Measurements from ENCODE around the gene PLEKHF1. TPM values are rescaled to one million over a fixed set of nuclear protein-coding genes. Genes with fewer than 3 reads are reported as not detected.

Gene PLEKHF1
- total RNA-seq, result 10 to 100 TPM; 19.4 to 34.6 (median 22.6) TPM
- 10 to 100 TPM in 1 of 3 donors, 1 to 10 TPM in 2; 1.2 to 13.0 (median 6.0) TPM for polyA plus RNA-seq

DNA sequence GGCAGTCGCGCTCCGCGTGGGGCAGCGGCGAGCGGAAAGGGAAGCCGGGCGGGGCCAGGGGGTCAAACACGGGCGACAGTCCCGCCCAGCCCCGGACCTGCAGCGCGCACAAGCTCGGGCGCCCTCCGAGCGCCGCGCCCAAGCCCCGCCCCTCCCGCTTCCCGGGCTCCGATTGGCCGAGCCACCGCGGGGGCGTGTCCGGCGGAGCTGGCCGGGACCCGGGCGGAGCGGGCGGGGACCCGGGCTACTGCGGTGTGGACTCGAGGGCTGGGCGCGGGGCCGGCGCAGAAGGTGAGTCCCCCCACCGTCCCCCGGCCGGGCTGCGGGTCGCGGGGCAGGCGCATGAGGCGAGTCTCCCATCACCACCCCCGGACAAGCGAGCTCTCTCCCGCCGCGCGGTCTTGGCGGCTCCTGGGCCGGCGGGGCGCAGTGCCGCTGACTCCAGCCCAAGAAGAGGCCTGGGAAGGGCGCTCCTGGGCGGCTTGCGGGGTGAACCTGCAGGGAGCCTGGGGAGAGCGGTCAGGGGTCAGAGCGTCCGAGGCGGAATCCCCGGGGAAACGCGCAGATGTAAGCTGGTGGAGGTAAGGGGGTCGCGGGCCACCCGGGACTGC, at the start of gene PLEKHF1:
Gene PLEKHF1 (plus strand): TSS at position 247 of the 611 bp plus-strand sequence. CDS start 8,379 bp downstream, outside the sequence.
- 1% methylated on average over 75 of the region's 75 CpGs for WGBS, 2 donors
- Histone ChIP-seq H3K27ac (peak within 1 kb of the TSS; percentile 84 to 93 (median 92)), H3K27me3 (no peaks in the 10 kb centered on the region), H3K4me3 (peak within 1 kb of the TSS; percentile 76 to 93 (median 85)), H3K36me3 (peaks cover 0 to 1% (median 0%) of the 10 kb centered on the region in 4 donors), H3K9me3 (no peaks in the 10 kb centered on the region), H3K4me1 (peaks cover 0 to 82% (median 76%) of the 10 kb centered on the region in 4 donors)
- TF ChIP-seq EP300 (IDR thresholded peaks at IDR 0.05), result no peak
- TF ChIP-seq POLR2AphosphoS5 (IDR thresholded peaks at IDR 0.05), result peak in 3 of 4 donors; percentile 56 to 79 (median 69)
- intact Hi-C loops (cut with DNase I), result loop anchor here (2.0 to 5.0 kb wide), 2 partner anchors 145 to 277 kb away; partner anchors contain the start of genes CCNE1 and URI1
- DNase-seq, result peak; percentile 95

- WGBS, 2 donors, result 95 to 97% methylated on average over 10 of the region's 10 CpGs
- Histone ChIP-seq H3K4me3 (no peak overlapping the region), H3K9me3 (no peaks in the 10 kb centered on the region), H3K27ac (no peak overlapping the region), H3K27me3 (no peaks in the 10 kb centered on the region), H3K4me1 (no peaks in the 10 kb centered on the region), H3K36me3 (peaks cover 11 to 58% (median 42%) of the 10 kb centered on the region in 4 donors)
- no peak for DNase-seq
- intact Hi-C loops (cut with DNase I), result no loop called here
- TF ChIP-seq EP300 (IDR thresholded peaks at IDR 0.05), result no peak
- no peak for TF ChIP-seq CTCF (IDR thresholded peaks at IDR 0.05)
- no peak for TF ChIP-seq POLR2A (IDR thresholded peaks at IDR 0.05)
- TF ChIP-seq POLR2AphosphoS5 (IDR thresholded peaks at IDR 0.05), result no peak
These were observed 49.3 kb upstream of the PLEKHF1 start for GRCh38 chr19:29615891-29616425.

DNA sequence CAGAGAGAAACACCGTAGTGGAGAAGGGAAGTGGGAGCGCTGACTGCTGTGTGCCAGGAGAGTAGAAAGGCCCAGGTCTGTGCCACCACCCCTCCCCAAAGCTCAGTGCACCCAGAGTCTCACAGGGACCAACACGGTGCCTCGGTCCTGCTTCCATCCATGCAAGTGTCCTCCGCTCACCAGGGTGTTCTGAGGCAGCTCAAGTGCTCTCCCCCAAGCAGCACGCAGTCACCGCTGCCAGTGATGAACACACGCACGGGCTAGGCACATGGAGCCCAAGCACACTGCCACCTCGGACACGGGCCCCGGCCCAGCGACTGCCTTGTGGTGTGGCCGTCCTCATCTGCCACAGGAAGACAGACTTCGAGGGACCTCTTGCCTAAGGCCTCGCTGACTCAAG, 48.7 kb upstream of the PLEKHF1 start:
- Histone ChIP-seq H3K9me3 (no peaks in the 10 kb centered on the region), H3K27me3 (peaks cover 0 to 6% (median 0%) of the 10 kb centered on the region in 3 donors), H3K4me1 (no peaks in the 10 kb centered on the region), H3K36me3 (peaks cover 11 to 52% (median 38%) of the 10 kb centered on the region in 4 donors), H3K27ac (no peak overlapping the region), H3K4me3 (no peak overlapping the region)
- intact Hi-C loops (cut with DNase I), result no loop called here
- TF ChIP-seq EP300 (IDR thresholded peaks at IDR 0.05), result no peak
- TF ChIP-seq POLR2AphosphoS5 (IDR thresholded peaks at IDR 0.05), result no peak
- TF ChIP-seq CTCF (IDR thresholded peaks at IDR 0.05), result no peak
- no peak for TF ChIP-seq POLR2A (IDR thresholded peaks at IDR 0.05)
- DNase-seq, result no peak
- WGBS, 2 donors, result 90 to 96% methylated on average over 16 of the region's 16 CpGs

GRCh38 chr19:29617366-29618266, 47.6 kb upstream of the PLEKHF1 start:
- intact Hi-C loops (cut with DNase I), result no loop called here
- Histone ChIP-seq H3K27me3 (peaks cover 0 to 13% (median 0%) of the 10 kb centered on the region in 3 donors), H3K27ac (no peak overlapping the region), H3K9me3 (no peaks in the 10 kb centered on the region), H3K4me1 (no peaks in the 10 kb centered on the region), H3K4me3 (no peak overlapping the region), H3K36me3 (peaks cover 1 to 42% (median 28%) of the 10 kb centered on the region in 4 donors)
- TF ChIP-seq CTCF (IDR thresholded peaks at IDR 0.05), result no peak
- TF ChIP-seq EP300 (IDR thresholded peaks at IDR 0.05), result no peak
- TF ChIP-seq POLR2AphosphoS5 (IDR thresholded peaks at IDR 0.05), result no peak
- no peak for TF ChIP-seq POLR2A (IDR thresholded peaks at IDR 0.05)
- no peak for DNase-seq
- 83 to 84% methylated on average over 16 of the region's 16 CpGs for WGBS, 2 donors
